ENCODE measurements around the gene PRPF18. TPM values are rescaled to one million over a fixed set of nuclear protein-coding genes. Genes with fewer than 3 reads are reported as not detected.

The PRPF18 gene
- total RNA-seq, 2 experiments from 2014 or later = 22.9 to 23.9 TPM

DNA sequence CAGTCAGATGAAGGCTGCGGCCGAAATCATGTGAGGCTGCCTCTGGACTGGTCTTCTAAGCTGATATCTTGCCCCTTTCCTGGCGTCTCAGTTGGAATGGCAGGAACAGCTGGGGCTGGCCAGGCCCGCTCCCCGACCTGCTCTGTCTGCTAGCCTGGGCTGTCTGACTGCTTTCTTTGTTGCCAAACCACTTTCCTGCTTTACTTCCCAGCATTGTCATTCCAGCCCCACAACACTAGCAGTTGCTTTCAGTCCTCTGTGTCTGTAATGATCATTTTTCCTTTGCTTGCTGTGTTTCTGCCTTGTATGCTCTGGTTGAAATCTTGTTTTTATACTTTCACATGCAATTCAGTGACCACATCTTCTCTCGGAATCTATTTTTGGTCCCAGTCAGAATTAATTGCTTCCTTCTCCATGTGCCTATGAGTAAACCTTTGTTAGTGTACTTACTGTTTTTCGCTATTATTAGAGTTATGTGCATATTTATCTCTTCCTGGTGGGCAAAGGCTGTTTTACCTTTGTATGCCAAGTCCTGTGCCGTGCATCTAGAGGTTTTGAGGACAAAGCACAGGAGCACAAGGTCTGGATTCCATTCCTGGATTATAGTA lies 21.6 kb downstream of the PRPF18 start:
- Mint-ChIP-seq H3K27ac (no peak overlapping the region), H3K27me3 (ENCODE audit: low read depth) (no peaks in the 10 kb centered on the region), H3K36me3 (ENCODE audit: low read depth) (peaks cover 30% of the 10 kb centered on the region), H3K9me3 (ENCODE audit: insufficient read depth) (no peaks in the 10 kb centered on the region), H3K4me1 (ENCODE audit: low read depth) (no peaks in the 10 kb centered on the region), H3K4me3 (no peak overlapping the region)
- POLR2A ChIA-PET = interaction anchor here (1.0 kb wide), 1 partner anchor 22 kb away, joined by 3 read pairs; the partner anchor contains the start of gene PRPF18
- no peak for ATAC-seq
- CTCF ChIA-PET = no interaction called here
- DNase-seq = no peak

- Mint-ChIP-seq H3K9me3 (ENCODE audit: insufficient read depth) (no peaks in the 10 kb centered on the region), H3K4me1 (ENCODE audit: low read depth) (no peaks in the 10 kb centered on the region)
- CTCF ChIA-PET = interaction anchor here (0.7 to 1.7 kb wide), 3 partner anchors 9 to 164 kb away, joined by 3 to 9 read pairs (median 5); no protein-coding TSS in a partner anchor
Measured at GRCh38 chr10:13612654-13613373, 26.0 kb downstream of the PRPF18 start.

DNA sequence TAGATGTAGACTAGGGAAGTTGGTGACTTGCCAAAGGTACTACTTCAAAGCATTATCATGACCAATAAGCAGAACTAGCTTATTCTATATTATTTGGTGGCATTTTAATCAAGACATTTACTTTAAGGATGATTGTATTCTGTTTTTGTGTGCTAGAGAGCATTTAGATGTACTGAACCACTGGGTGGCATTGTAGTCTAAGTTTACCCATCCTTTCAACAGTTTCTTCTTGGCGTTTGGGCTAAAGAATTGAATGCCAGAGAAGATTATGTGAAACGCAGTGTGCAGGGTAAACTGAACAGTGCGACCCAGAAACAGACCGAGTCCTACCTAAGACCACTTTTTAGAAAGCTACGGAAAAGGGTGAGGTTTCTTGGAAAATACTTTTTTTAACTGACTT lies 26.8 kb downstream of the PRPF18 start:
- DNase-seq (no peak), ATAC-seq (no peak)
- Mint-ChIP-seq H3K27me3 (ENCODE audit: low read depth) (no peaks in the 10 kb centered on the region), H3K4me3 (no peak overlapping the region), H3K36me3 (ENCODE audit: low read depth) (peaks cover 48% of the 10 kb centered on the region), H3K4me1 (ENCODE audit: low read depth) (no peaks in the 10 kb centered on the region), H3K27ac (no peak overlapping the region), H3K9me3 (ENCODE audit: insufficient read depth) (no peaks in the 10 kb centered on the region)
- ChIA-PET CTCF (interaction anchor here (1.2 to 1.7 kb wide), 2 partner anchors 14 to 163 kb away, joined by 5 to 9 read pairs; no protein-coding TSS in a partner anchor), POLR2A (interaction anchor here (1.3 kb wide), 1 partner anchor 572 kb away, joined by 4 read pairs; no protein-coding TSS in a partner anchor)

More at GRCh38 chr10:13612654-13613373, 26.0 kb downstream of the PRPF18 start:
- POLR2A ChIA-PET = interaction anchor here (1.3 kb wide), 1 partner anchor 573 kb away, joined by 4 read pairs; no protein-coding TSS in a partner anchor
- ATAC-seq = no peak
- H3K4me3 Mint-ChIP-seq = no peak overlapping the region
- H3K36me3 Mint-ChIP-seq (ENCODE audit: low read depth) = peaks cover 45% of the 10 kb centered on the region
- no peak for DNase-seq
- no peak overlapping the region for H3K27ac Mint-ChIP-seq
- H3K27me3 Mint-ChIP-seq (ENCODE audit: low read depth) = no peaks in the 10 kb centered on the region

DNA sequence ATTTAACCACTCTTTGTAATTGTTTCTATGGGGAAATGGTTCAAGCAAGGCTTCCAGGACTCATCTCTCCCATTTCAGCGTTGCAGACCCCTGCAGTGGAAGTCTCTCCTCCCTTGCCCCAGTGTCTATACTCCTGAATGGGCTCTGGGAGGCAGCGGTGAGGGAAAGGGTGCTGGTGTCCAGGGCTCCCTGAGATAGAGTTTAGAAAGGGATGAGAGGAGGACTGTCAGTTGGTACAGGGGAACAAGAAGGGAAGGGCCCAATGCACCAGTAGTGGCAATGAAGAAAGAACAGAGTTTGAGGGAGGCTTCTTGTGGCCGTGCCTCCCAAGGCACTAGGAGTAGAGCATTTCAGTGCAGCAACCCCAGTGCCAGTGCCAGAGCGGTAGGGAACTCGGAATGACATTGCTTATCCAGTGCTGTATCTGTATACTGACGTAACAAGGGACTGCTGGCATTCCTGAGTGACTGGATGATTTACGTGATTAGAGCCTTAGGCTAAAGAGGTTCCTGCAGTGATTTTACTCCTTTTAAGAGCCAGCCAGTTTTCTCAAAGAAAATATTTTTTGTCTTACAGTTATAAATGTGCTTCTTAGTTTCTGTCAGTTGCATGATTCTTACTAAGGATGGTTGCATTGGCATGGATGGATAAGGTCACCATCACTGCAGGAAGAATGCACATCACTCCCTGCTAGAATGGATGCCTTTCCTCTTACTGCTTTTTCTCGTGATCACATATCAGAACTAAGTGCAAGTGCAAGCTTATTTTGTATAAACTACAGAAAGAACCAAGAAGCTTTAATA lies 28.0 kb downstream of the PRPF18 start:
- no peaks in the 10 kb centered on the region for H3K27me3 Mint-ChIP-seq (ENCODE audit: low read depth)
- POLR2A ChIA-PET = interaction anchor here (1.1 kb wide), 1 partner anchor 28 kb away, joined by 3 read pairs; the partner anchor contains the start of gene PRPF18
- no peaks in the 10 kb centered on the region for H3K4me1 Mint-ChIP-seq (ENCODE audit: low read depth)
- H3K4me3 Mint-ChIP-seq = no peak overlapping the region
- H3K27ac Mint-ChIP-seq = no peak overlapping the region
- DNase-seq (no peak), ATAC-seq (no peak)
- CTCF ChIA-PET = interaction anchor here (0.7 to 1.7 kb wide), 2 partner anchors 11 to 162 kb away, joined by 3 to 9 read pairs; no protein-coding TSS in a partner anchor
- H3K36me3 Mint-ChIP-seq (ENCODE audit: low read depth) = peaks cover 53% of the 10 kb centered on the region
- no peaks in the 10 kb centered on the region for H3K9me3 Mint-ChIP-seq (ENCODE audit: insufficient read depth)

GRCh38 chr10:13615650-13616300 lies 29.0 kb downstream of the PRPF18 start:
- no peaks in the 10 kb centered on the region for H3K27me3 Mint-ChIP-seq (ENCODE audit: low read depth)
- CTCF ChIA-PET = interaction anchor here (0.7 kb wide), 1 partner anchor 10 kb away, joined by 3 read pairs; no protein-coding TSS in a partner anchor
- POLR2A ChIA-PET = interaction anchor here (1.1 kb wide), 1 partner anchor 29 kb away, joined by 3 read pairs; the partner anchor contains the start of gene PRPF18
- no peak for DNase-seq
- ATAC-seq = no peak
- H3K4me3 Mint-ChIP-seq = no peak overlapping the region
- no peaks in the 10 kb centered on the region for H3K4me1 Mint-ChIP-seq (ENCODE audit: low read depth)
- no peak overlapping the region for H3K27ac Mint-ChIP-seq
- peaks cover 46% of the 10 kb centered on the region for H3K36me3 Mint-ChIP-seq (ENCODE audit: low read depth)
- no peaks in the 10 kb centered on the region for H3K9me3 Mint-ChIP-seq (ENCODE audit: insufficient read depth)

GRCh38 chr10:13617116-13617515 lies 30.4 kb downstream of the PRPF18 start:
- ATAC-seq (no peak), DNase-seq (no peak)
- no peaks in the 10 kb centered on the region for H3K4me1 Mint-ChIP-seq (ENCODE audit: low read depth)
- no peak overlapping the region for H3K27ac Mint-ChIP-seq
- H3K27me3 Mint-ChIP-seq (ENCODE audit: low read depth) = no peaks in the 10 kb centered on the region
- peaks cover 37% of the 10 kb centered on the region for H3K36me3 Mint-ChIP-seq (ENCODE audit: low read depth)
- no peak overlapping the region for H3K4me3 Mint-ChIP-seq
- ChIA-PET POLR2A (no interaction called here), CTCF (no interaction called here)
- no peaks in the 10 kb centered on the region for H3K9me3 Mint-ChIP-seq (ENCODE audit: insufficient read depth)

DNA sequence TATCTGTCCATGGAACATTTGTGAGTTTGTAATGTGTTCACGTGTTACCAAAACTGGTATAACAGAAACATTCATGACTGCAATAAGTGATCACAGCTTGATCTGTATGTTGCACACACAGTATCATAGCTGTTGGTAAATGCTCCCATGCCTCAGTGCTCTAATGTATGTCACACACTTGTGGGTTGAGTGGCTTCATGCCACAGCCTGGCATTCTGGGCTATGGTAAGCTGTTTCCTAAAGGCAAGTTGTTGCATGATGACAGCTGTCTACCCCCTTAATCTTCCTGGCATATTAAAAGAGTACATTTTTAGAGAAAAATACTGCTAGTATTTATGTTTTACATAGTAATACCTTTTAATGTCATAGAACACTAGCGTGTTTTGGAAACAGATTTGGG lies 35.2 kb downstream of the PRPF18 start:
- H3K27ac Mint-ChIP-seq = no peak overlapping the region
- H3K9me3 Mint-ChIP-seq (ENCODE audit: insufficient read depth) = no peaks in the 10 kb centered on the region
- peaks cover 15% of the 10 kb centered on the region for H3K36me3 Mint-ChIP-seq (ENCODE audit: low read depth)
- no peaks in the 10 kb centered on the region for H3K4me1 Mint-ChIP-seq (ENCODE audit: low read depth)
- no peak for DNase-seq
- no peak overlapping the region for H3K4me3 Mint-ChIP-seq
- no peak for ATAC-seq
- no peaks in the 10 kb centered on the region for H3K27me3 Mint-ChIP-seq (ENCODE audit: low read depth)
- POLR2A ChIA-PET = interaction anchor here (0.9 to 1.3 kb wide), 2 partner anchors 12 to 35 kb away, joined by 3 to 4 read pairs; no protein-coding TSS in a partner anchor
- CTCF ChIA-PET = interaction anchor here (0.9 to 1.2 kb wide), 2 partner anchors 10 to 37 kb away, joined by 3 to 4 read pairs; no protein-coding TSS in a partner anchor

GRCh38 chr10:13624630-13625029 lies 37.9 kb downstream of the PRPF18 start:
- no peak for DNase-seq
- ATAC-seq = no peak
- H3K4me1 Mint-ChIP-seq (ENCODE audit: low read depth) = no peaks in the 10 kb centered on the region
- H3K27me3 Mint-ChIP-seq (ENCODE audit: low read depth) = no peaks in the 10 kb centered on the region
- ChIA-PET CTCF (no interaction called here), POLR2A (no interaction called here)
- peaks cover 6% of the 10 kb centered on the region for H3K36me3 Mint-ChIP-seq (ENCODE audit: low read depth)
- H3K4me3 Mint-ChIP-seq = no peak overlapping the region
- no peak overlapping the region for H3K27ac Mint-ChIP-seq
- no peaks in the 10 kb centered on the region for H3K9me3 Mint-ChIP-seq (ENCODE audit: insufficient read depth)

- Mint-ChIP-seq H3K36me3 (ENCODE audit: low read depth) (peaks cover 11% of the 10 kb centered on the region), H3K4me3 (no peak overlapping the region), H3K9me3 (ENCODE audit: insufficient read depth) (no peaks in the 10 kb centered on the region), H3K27me3 (ENCODE audit: low read depth) (no peaks in the 10 kb centered on the region), H3K27ac (no peak overlapping the region), H3K4me1 (ENCODE audit: low read depth) (no peaks in the 10 kb centered on the region)
- no peak for ATAC-seq
- ChIA-PET POLR2A (no interaction called here), CTCF (no interaction called here)
- no peak for DNase-seq
Measured at GRCh38 chr10:13627459-13628310, 40.9 kb downstream of the PRPF18 start.

DNA sequence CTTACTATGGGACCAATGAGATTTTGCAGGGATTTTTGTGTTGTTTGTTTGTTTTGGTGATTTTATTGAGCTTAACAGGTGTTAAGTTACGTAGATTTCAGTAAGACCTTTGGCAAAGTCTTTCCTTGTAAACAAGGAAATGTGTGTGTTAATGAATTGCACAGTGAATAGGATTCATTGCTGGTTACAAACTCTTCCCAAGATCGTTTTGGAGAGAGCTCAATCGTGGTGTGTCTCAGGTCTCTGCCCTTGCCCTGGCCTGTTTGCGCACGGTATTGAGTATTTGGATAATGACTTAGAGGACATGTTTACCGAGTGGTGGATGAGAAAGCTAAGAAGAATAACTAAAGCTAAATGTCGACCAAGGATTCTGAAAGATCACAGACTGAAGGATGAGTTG lies 41.9 kb downstream of the PRPF18 start:
- no peak for ATAC-seq
- Mint-ChIP-seq H3K36me3 (ENCODE audit: low read depth) (peaks cover 13% of the 10 kb centered on the region), H3K27ac (no peak overlapping the region), H3K27me3 (ENCODE audit: low read depth) (no peaks in the 10 kb centered on the region), H3K4me3 (no peak overlapping the region), H3K9me3 (ENCODE audit: insufficient read depth) (no peaks in the 10 kb centered on the region), H3K4me1 (ENCODE audit: low read depth) (no peaks in the 10 kb centered on the region)
- no peak for DNase-seq
- POLR2A ChIA-PET = no interaction called here
- CTCF ChIA-PET = interaction anchor here (1.2 kb wide), 1 partner anchor 9 kb away, joined by 5 read pairs; no protein-coding TSS in a partner anchor
